HG03442 (cell line): ENCODE data around the gene TATDN3.
"Not testable (repeated sequence)": the region's sequence is repeated elsewhere in the genome, so short reads cannot be mapped to it uniquely, and the experiment has no call there.

Experiments used
- ATAC-seq: cut with Tn5 transposase; IDR thresholded peaks from one replicate; pipeline ENCODE4 v1.9.1; 2021; ENCODE audit warnings: mild to moderate bottlenecking, moderate library complexity; ENCODE audit not compliant: unreplicated experiment

The TATDN3 gene, protein sequence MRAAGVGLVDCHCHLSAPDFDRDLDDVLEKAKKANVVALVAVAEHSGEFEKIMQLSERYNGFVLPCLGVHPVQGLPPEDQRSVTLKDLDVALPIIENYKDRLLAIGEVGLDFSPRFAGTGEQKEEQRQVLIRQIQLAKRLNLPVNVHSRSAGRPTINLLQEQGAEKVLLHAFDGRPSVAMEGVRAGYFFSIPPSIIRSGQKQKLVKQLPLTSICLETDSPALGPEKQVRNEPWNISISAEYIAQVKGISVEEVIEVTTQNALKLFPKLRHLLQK

GRCh38 chr1:212791676-212792395 lies at the start of gene TATDN3, which contains the start of gene NSL1:
Gene TATDN3, plus strand, starts transcription at chr1:212791894. Its CDS starts 28 bp downstream, at chr1:212791922.
Gene NSL1, minus strand, starts transcription at chr1:212791777. Its CDS starts 14 bp downstream, at chr1:212791763.
- peak; percentile 71 for ATAC-seq

DNA sequence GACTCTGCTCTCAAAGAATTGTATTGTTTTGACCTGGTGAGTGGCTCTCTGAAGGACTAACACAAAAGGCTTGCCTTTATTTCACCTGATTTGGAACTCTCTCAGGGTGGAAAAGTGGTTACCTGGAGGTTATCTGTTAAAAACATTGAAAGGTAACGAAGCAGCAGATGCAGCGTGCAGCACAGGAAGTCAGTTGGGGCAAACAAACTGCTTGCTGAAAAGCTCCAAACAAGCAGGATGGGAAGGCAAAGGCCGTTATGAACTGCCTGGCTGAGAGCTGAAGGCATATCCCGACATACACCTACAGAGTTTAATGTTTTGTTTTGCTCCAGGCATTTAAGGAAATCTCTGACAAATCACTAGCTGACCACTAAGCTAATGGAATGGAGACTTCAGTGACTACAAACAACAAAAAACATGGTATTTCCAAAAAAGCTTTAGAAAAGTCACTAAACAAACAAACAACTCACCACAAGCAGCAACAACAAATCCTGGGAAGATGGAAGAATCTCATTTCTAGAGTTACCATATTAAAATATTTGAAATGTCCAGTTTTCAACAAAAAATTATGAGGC lies 47.7 kb upstream of the TATDN3 start:
- no peak for ATAC-seq

- ATAC-seq = no peak
Observed at GRCh38 chr1:212745303-212745702, 46.4 kb upstream of the TATDN3 start.

DNA sequence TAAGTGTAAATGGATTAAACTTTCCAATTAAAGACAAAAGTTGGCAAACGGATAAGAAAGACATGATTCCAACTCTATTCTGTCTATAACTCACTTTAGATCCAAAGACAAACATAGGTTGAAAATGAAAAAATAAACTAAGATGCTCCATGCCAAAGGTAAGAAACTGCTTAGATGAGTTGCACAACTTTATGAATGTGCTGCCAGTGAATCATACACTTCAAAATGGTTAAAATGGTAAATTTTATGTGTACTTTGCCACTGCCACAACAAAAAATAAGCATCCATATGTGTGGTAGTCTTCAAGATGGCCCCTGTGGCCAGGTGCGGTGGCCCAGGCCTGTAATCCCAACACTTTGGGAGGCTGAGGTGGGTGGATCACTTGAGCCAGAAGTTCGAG lies 45.1 kb upstream of the TATDN3 start:
- ATAC-seq = no peak

DNA sequence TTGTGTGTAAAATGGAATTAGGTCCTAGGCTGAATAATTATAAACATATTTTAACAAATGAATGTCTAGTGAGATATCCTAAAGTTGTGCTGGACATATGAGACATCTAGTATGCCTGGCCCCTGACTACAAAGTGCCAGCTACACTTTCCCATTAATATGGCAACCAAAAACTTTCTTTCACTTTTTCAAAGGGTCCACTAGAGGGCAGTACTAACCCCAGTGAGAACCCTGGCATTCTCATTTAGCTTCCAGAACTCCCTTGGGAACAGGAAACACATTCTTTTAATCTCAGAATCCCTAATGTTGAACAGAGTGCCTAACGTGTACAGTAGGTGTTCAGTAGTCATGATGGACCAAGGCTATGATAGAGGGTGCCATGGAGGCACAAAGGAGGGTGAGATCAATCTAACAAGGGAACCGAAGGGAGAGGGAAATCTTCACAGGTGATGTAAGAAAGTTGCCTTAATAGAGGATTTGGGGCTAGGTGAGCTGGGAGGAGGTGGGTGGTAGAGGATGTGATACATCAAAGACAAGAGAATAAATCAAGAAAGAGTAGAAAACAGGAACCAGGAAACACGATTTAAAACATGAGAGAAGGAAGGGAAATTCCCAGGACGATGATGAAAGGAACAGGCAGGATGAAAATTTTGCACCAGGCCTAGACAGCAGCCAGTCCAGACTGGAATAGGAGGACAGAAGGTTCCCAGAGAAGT lies 41.7 kb upstream of the TATDN3 start:
- no peak for ATAC-seq

DNA sequence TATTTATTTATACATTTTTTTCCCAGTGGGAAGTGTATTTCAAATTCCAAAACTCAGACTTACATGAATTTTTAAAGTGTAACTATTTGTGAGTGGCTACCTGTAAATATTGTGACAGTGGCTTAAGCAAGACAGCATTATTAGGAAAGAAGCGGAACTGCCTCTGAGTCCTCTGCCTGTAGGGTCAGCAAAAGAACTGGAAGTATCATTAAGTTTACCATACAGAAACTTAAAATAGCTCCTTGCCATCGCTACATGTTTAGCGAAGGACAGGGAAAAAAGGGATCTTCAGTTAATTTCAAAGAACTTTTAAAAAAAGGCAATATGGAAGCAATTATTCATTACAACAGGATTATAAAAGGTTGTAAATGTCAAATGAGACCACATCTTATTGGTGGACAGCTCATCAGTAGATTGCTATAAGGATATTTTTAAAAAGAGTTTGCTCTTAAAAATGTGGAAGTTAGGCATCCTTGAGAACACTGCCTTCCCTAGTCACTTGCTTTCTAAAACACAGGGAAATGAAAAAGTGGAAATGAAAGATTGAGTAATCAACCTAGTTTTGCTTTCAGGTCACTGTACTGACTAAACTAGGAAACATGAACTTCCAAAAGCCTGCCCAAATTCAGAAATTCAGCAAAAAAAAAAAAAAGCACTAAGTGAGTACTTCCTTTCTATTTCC lies 39.3 kb upstream of the TATDN3 start:
- ATAC-seq = peak; percentile 32

DNA sequence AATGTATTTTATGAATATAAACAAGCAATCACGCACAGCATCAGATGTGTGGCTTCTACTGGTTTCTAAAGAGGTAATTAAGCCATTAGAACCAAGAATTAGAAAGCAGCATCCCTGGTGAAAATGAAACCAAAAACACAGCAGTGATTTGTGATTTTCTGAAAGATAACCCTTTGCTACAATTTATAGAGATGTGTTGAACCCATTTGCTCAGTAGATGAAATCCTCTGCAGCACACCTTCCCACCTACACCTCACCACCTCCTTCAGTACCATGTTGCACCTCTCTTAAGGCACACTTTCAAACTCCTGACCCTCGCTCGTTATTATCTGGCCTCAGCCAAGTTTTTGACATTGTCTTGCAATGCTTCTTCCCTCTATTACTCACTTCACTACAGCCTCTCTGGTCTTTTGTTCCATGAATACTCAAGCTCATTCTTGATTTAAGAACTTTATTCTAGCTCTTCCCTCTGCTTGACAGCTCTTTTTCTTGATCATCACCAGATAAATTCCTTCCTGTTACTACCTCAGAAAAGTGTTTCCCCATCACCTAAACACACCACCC lies 38.7 kb upstream of the TATDN3 start:
- ATAC-seq = peak; percentile 41

DNA sequence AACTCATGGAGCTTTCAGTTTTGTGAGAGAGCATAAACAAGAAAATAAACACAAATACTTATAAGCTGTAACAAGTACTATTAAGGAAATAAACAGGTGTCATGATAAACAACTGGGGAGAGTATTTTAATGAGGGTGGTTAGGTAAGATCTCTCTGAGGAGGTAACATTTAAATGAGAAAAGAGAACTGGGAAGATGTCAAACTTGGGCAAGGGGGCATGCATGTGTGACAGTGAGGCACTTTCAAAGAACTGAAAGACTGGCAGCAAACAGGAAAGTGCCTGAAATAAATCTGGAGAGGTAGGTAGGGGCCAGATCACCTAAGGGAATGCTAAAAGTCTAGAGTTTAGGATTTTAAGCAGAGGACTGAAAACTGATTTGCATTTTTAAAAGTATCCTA lies 37.9 kb upstream of the TATDN3 start:
- ATAC-seq = no peak

DNA sequence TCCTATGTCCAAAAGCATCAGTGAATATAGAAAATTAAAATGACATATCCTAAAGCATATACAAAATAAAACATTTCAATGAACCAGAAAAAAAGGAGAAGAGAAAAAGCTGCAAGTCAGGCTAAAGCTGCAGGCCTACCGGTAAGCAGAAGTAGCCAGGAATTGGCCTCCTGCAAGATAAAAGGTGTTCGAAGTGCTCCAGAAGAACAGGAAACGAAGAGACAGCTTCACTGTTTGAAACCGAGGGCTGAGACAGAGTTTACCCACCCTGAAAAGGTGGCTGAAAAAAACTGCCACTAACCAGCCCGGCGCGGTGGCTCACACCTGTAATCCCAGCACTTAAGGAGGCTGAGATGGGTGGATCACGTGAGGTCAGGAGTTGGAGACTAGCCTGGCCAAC lies 37.5 kb upstream of the TATDN3 start:
- peak; percentile 31 for ATAC-seq

- no peak for ATAC-seq
Observed at GRCh38 chr1:212754680-212755079, 37.0 kb upstream of the TATDN3 start.

- no peak for ATAC-seq
Observed at GRCh38 chr1:212759683-212760082, 32.0 kb upstream of the TATDN3 start.

DNA sequence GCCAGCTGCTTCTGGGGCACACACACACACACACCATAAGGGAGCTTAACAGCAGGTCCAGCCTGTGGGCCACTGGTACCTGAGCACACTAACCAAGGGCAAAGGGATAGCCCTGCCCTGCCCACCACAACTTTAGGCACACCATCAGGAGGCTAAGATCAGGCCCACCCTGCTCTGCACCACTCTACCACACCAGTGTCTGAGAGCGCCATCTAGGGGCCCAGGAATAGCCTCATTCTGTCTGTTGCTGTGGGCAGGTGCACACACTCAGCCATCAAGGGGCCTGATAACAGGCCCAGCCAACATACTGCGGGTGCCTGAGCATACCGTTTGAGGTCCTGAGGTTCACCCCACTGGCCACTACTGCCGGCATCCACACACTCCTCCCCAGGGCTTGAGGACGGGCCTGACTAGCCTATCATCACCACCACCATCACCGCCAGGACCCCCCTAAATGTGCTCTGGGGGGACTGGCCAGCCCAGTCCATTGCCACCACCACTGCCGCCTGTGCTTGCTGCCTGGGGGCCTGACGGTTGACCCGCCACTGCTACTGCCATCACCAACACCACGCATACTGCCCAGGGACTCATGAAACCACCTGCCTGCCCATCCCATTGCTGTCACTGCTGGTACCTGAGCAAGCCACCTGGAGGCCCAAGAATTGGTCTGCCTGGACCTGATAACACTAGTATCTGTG lies 31.4 kb upstream of the TATDN3 start:
- ATAC-seq = peak; percentile 58

GRCh38 chr1:212762234-212762633 lies 29.5 kb upstream of the TATDN3 start:
- ATAC-seq = no peak

DNA sequence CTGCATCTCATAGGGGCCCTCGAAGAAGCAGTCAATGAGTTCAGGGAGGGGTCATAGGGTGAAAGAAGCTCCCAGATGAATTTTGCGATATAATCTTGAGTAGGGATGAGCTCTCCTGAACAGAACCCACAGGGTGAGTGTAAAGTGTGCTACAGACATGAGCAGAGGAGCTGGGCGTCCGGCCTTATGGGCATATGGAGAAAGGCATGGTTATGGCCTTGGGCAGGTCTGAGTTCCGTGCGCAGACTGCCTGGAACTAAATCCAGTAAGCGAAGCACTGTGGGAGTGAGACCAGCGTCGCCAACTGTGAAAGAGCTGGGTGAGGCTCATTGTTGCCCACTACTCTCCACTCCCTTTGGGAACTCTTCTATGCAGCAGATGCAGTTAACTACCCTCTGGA lies 28.9 kb upstream of the TATDN3 start:
- no peak for ATAC-seq

GRCh38 chr1:212764718-212765281 lies 26.9 kb upstream of the TATDN3 start:
- not testable (repeated sequence) for ATAC-seq

DNA sequence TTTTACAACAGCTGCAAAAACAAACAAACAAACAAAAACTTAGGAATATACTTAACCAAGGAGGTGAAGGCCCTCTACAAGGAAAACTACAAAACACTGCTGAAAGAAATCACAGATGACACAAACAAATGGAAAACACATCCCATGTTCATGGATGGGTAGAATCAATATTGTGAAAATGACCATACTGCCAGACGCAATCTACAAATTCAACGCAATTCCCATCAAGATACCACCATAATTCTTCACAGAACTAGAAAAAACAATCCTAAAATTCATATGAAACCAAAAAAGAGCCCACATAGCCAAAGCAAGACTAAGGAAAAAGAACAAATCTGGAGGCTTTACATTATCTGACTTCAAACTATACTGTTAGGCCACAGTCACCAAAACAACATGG lies 24.9 kb upstream of the TATDN3 start:
- not testable (repeated sequence) for ATAC-seq

DNA sequence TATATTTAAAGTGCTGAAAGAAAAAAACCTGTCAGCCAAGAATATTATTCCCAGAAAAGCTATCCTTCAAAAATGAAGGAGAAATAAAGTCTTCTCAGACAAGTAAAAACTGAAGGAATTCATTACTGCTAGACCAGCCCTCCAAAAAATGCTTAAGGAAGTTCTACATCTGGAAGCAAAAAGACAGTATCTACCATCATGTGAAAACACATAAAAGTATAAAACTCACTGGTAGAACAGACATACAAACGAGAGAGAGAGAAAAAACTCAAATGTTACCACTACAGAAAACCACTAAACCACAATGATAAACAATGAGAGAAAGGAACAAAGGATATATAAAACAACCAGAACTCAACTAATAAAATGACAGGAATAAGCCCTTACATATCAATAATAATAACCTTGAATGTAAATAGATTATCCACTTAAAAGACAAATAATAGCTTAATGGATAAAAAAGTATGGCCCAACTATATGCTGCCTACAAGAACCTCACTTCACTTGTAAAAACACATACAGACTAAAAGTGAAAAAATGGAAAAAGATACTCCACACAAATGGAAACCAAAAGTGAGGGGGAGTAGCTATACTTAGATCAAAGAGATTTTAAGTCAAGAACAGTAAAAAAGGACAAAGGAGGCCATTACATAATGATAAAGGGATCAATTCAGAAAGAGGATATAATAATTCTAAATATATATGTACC lies 22.1 kb upstream of the TATDN3 start:
- ATAC-seq = peak; percentile 64

DNA sequence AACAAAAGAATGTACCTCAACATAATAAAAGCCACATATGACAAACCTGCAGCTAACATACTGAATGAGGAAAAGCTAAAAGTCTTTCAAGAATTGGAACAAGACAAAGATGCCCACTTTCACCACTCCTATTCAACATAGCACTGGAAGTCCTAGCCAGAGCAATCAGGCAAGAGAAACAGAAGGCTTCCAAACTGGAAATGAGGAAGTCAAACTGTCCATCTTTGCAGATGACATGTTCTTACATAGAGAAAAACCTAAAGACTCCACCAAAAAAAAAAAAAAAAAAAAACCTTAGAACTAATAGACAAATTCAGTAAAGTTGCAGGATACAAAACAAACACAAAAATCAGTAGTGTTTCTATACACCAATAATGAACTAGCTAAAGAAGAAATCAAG lies 20.4 kb upstream of the TATDN3 start:
- no peak for ATAC-seq

DNA sequence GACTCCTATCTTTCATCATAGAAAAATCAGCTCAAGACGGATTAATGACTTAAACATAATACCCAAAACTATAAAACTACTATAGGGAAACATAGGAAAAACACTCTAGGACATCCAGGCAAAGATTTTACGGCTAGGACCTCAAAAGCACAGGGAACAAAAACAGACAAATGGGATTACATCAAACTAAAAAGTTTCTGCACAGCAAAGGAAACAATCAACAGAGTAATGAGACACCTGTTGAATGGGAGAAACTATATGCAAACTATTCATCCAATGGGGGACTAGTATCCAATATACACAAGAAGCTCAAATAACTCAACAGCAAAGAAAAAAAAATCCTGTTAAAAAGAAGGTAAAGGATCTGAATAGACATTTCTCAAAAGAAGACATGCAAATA lies 18.7 kb upstream of the TATDN3 start:
- ATAC-seq = no peak
